GM19239 (cell line): Measurements from ENCODE around the gene FRMD8.

Source experiments
- DNase-seq: peaks from one replicate; pipeline ENCODE4 v3.0.0; 2011; ENCODE audit warnings: low spot score; ENCODE audit not compliant: insufficient read length
- FAIRE-seq: peaks from 2 replicates; lab custom pipeline; 2011; peaks lifted over from hg19 to GRCh38; lab: Jason Lieb, UNC

The FRMD8 gene, protein sequence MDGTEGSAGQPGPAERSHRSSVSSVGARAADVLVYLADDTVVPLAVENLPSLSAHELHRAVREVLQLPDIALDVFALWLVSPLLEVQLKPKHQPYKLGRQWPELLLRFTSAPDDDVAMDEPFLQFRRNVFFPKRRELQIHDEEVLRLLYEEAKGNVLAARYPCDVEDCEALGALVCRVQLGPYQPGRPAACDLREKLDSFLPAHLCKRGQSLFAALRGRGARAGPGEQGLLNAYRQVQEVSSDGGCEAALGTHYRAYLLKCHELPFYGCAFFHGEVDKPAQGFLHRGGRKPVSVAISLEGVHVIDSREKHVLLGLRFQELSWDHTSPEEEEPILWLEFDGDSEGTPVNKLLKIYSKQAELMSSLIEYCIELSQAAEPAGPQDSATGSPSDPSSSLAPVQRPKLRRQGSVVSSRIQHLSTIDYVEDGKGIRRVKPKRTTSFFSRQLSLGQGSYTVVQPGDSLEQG

DNA sequence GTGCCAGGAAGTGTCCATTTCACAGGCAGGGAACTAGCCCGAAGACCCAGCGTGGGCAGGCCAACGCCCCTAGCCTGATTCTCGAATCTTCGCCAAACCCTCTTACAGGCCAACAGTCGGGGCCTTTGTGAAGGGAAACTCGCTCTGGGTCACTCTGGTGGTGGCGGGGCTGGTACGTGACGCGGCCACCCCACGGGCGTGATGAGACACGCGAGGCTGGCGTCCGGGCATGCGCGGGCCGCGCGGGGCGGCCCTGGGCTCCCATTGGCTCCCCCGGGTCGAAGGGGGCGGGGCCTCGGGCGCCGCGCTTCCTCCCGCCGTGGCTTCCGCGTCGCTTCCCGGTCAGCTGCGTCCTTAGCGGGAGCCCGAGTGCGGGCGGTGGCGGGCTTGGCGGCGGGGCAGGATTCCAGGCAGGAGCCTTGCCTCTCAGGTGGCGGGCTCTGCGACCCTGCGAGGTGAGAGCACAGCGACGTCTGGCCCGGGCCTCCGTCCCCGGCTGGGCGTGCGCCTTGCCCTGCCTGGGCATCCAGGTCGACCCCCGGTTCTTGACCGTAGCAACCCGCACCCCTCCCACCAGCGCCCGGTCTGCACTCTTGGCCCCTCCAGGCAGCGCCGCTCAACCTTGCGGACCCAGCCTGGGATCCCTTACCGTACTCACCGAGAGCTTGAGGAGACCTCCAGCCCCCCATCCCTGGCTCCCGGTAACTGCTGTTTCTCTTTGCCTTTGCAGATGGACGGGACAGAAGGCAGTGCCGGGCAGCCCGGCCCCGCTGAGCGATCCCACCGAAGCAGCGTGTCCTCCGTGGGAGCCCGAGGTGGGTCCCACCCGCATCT lies at the start of gene FRMD8:
Gene FRMD8, plus strand, starts transcription at position 331 of the 834 bp plus-strand sequence. Its CDS starts 400 bp downstream, at position 731.
- FAIRE-seq (peak; percentile 14), DNase-seq (peak; percentile 92)

DNA sequence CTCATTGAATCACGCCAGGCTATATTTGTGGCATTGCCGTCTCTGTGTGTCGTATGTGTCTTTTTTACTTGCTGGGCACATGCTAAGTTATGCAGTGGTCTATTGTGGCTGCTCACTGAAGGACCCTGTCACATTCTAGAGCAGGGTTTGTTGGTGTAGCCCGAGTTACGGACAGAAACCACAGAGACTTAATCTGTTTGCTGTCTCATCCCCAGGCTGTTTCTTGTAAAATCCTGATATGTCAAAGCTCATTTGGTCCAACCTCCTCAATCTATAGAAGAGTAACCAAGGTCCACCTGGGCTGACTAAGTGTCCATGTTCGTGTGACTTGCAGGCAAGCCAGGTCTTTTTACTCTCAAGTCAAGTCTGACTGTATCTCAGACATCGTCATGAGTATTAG lies 47.8 kb upstream of the FRMD8 start:
- DNase-seq (no peak), FAIRE-seq (no peak)

- DNase-seq, result no peak
Observed at GRCh38 chr11:65340226-65340625, 46.2 kb upstream of the FRMD8 start.

DNA sequence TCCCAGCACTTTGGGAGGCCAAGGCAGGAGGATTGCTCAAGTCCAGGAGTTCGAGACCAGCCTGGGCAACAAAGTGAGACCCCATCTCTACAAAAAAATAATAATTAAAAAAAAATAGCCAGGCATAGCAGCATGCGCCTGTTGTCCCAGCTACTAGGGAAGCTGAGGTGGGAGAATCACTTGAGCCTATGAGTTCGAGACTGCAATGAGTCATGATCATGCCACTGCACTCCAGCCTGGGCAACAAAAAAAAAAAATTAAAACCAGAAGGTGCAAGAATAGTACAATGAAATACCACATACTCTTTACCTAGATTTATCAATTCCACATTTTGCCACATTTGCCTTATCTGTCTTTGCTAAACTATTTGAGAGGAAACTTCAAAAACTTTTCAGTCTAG lies 44.6 kb upstream of the FRMD8 start:
- no peak for DNase-seq
- no peak for FAIRE-seq

More at GRCh38 chr11:65340226-65340625, 46.2 kb upstream of the FRMD8 start:
- no peak for FAIRE-seq

DNA sequence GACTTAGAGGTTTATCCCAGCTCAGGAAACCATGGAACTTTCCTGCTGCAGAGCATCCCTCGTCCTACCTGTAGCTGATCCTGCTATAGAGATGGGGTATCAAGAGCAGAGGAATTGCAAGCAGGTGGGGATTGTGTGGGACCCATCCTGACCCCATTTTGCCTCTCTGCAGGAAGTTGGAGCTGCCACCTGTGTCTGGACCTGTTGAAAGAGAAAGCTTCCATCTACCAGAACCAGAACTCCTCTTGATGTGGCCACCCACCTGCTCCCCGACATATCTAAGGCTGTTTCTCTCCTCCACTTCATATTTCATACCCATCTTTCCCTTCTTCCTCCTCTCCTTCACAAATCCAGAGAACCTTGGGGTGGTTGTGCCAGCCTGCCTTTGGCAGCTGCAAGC lies 34.9 kb upstream of the FRMD8 start:
- FAIRE-seq (no peak), DNase-seq (no peak)

DNA sequence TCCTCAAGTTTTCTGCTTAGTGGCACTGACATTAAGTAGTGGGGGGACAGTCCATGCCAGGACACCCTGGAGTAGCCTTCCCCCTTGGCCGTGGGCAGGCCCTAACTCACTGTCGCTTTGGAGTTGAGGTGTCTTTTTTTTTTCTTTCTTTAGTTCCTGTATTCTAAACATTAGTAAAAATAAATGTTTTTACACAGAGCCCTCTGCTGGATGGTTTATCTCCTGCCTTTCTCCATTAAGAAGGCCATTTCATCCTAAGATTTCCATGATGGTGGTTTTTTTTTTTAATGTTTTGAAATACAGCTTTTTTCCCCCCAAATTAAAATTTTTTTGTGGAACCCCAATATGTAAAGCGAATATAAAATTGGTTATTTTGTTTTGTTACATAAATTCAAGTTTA lies 33.7 kb upstream of the FRMD8 start:
- FAIRE-seq, result no peak
- DNase-seq, result no peak

DNA sequence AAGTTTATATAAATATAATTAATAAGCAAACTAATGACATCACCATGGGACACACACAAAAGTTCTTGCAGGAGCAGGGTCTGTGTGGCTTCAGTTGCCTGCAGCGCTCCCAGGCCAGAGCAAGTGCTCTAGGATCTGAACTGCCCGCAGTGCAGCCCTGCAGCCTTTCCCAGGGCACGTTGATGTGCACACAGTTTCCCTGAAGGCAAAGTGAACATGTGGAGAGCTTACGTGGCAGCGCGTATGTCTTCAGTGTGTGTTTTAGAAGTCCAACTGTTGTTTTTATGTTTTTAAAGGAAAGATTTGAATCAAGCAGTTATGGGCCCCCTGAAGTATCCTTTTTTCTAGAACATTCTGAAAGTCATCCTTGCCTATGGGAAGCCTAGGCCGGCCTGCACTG lies 33.1 kb upstream of the FRMD8 start:
- FAIRE-seq (no peak), DNase-seq (no peak)

GRCh38 chr11:65353900-65354264 lies 32.6 kb upstream of the FRMD8 start:
- DNase-seq, result no peak
- no peak for FAIRE-seq

DNA sequence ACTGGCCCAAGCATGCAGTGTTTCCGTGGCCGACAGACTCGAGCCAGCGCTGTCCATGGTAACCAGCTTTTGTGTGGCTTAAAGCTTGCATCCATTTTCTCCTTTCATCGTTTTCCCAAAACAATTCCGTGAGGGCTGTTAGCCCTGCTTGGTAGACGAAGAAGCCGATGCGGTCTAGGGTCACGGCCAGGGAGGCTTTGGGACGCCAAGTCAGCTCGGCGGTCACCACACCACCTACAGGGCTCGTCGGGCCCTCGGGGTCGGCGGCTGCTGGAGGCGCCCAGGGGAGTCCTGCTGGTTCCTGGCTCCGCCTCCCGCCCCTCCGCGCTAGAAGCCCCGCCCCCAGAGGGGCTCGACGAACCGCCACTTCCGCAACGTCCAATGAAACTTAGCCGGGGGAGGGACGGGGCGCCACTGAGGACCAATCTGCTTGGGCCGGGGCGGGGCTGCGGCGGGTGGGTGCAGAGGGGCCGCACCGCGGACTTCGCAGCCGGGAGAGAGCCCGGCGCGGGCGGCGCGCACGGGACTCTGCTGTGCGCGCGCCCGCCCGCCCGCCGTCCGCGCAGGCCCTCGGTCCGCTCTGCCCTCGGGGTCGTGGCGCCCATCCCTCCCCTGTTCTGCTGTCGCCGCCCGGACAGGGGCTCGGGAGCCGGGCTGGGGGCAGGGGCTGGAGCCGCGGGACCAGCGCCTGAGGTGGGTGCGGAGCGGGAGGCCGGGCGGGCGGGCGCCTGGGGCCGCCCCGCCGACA lies 32.0 kb upstream of the FRMD8 start, which contains the start of gene TIGD3:
Gene TIGD3, plus strand, starts transcription at position 487 of the 748 bp plus-strand sequence. CDS start 1,058 bp downstream, outside the sequence.
- peak; percentile 42 for FAIRE-seq

GRCh38 chr11:65355013-65355775 lies 31.2 kb upstream of the FRMD8 start:
- DNase-seq (peak; percentile 58), FAIRE-seq (peak; percentile 68)

More for the DNA sequence above, 32.0 kb upstream of the FRMD8 start, which contains the start of gene TIGD3:
- DNase-seq, result peak; percentile 99

DNA sequence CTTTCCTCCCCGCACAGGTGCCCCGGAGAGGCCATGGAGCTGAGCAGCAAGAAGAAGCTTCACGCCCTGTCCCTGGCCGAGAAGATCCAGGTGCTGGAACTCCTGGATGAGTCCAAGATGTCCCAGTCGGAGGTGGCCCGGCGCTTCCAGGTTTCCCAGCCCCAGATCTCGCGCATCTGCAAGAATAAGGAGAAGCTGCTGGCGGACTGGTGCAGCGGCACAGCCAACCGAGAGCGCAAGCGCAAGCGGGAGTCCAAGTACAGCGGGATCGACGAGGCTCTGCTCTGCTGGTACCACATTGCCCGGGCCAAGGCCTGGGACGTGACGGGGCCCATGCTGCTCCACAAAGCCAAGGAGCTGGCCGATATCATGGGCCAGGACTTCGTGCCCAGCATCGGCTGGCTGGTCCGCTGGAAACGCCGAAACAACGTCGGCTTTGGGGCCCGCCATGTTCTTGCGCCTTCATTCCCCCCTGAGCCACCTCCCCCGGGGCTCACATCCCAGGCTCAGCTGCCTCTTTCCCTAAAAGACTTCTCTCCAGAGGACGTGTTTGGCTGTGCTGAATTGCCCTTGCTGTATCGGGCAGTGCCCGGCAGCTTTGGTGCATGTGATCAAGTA lies 30.6 kb upstream of the FRMD8 start:
- FAIRE-seq, result no peak
- DNase-seq, result no peak

GRCh38 chr11:65356394-65356972 lies 30.0 kb upstream of the FRMD8 start:
- no peak for DNase-seq
- no peak for FAIRE-seq

- DNase-seq, result no peak
- no peak for FAIRE-seq
Observed at GRCh38 chr11:65357856-65358356, 28.5 kb upstream of the FRMD8 start.

GRCh38 chr11:65362320-65362931 lies 24.0 kb upstream of the FRMD8 start:
- FAIRE-seq, result peak; percentile 18

DNA sequence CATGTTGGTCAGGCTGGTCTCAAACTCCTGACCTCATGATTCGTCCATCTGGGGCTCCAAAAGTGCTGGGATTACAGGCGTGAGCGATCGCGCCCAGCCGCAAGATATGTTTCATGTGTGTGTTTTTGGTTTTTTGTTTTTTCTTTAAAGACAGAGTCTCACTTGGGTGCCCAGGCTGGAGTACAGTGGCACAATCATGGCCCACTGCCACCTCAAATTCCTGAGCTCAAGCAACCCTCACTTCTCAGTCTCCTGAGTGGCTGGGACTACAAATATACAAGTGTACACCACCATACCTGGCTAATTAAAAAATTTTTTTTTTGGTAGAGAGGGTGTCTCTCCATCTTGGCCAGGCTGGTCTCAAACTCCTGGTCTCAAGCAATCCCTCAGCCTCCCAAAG lies 23.5 kb upstream of the FRMD8 start:
- FAIRE-seq, result no peak
- DNase-seq, result no peak

More at GRCh38 chr11:65362320-65362931, 24.0 kb upstream of the FRMD8 start:
- peak; percentile 52 for DNase-seq

DNA sequence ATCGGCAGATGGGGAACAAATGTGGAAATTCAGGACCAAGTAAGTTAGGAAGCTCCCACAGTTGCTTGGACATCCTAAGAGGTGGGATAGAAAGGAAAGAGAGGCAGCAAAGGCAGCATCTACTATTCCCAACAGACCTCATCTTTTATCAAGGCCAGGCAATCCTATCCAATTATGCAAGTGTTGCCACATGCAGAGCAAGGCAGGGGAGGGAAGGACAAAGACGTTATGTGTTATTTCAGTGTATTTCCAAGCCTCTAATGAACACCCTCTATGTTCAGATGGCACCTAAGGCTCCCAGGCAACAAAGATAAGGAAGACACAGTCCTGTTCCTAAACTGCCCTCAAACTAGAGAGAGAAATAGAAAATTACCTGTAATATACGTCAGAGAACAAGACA lies 22.7 kb upstream of the FRMD8 start:
- no peak for FAIRE-seq

DNA sequence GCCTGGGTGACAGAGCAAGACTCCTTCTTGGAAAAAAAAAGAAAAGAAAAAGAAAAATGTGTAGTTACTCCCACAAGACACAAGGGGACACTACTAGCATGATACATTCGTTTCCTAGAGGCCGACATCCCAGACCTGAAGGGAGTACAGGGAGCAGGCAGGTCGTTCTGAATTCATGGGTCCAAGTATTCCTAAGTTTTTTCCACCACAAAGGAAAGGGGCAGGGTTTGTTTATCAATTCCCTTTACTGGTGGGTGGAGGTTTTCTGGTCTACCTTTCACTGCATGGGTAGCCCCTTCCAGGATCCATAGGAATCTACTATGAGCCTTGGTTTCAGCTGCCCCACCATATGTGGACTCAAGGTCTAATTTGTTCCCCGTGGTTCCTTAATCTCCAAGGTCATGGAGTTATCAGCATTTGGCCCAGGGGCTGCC lies 20.1 kb upstream of the FRMD8 start:
- DNase-seq, result peak; percentile 72
- FAIRE-seq, result peak; percentile 11

More for the DNA sequence above, 22.7 kb upstream of the FRMD8 start:
- DNase-seq, result no peak

DNA sequence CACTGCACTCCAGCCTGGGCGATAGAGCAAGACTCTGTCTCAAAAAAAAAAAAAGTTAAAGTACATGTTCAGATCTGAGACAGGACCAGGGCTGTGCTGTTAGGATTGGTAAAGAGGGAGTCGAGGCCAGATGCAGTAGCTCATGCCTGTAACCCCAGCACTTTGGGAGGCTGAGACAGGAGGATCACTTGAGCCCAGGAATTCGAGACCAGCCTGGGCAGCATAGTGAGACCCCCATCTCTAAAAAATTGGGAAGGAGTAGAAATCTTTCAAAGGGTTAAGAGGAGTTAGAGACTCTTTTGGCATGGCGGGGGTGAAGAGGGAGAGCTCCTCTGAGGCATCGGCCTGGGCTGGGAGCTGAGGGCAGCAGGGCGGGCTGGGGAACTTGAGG lies 15.8 kb upstream of the FRMD8 start:
- FAIRE-seq (no peak), DNase-seq (no peak)
